Hematopoietic multipotent progenitor cell treated with erythropoietin and hydrocortisone succinate and interleukin-3 and kit ligand, for 15 days (in vitro differentiated cells): ENCODE data around the gene TBC1D22A.
"Not testable (repeated sequence)": the region's sequence is repeated elsewhere in the genome, so short reads cannot be mapped to it uniquely, and the experiment has no call there.

Source experiments
- DNase-seq: peaks from one replicate; pipeline ENCODE4 v3.0.0-alpha.2; 2015; ENCODE audit warnings: low spot score

TBC1D22A gene

DNA sequence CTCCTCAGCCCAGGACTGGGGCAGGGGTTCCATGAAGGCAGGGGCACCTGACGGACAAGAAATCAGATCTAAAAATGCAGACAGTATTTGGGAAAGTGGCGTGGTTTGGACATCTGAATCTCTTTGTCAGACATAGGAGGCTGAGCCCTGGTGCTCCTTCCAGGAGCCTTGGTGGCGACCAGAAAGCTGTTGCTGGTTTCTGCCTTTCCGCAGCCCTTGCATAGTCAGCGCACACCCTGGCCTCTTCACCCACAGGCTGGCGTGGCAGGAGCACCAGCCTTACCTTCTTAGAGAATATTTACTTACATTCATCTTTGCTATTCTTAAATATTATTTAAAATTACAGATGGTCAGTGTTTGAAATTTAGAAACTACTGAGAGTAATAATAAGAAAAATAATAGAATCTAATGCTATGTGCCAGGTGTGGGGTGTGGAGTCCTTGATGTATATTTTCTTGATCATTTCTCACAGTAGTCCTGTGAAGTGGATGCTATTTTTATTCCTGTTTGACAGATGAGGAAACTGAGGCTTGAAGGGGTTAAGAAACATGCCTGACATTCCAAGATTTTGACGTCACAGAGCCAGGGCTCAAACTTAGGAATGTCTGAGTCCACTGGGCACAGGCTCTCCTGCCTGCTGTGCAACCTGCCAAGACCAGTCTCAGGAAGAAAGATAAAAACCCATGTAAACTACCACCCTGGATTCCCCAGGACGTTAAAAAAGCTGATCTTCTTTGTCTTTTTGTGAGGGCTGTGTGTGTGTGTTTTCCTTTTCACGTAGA is 51.6 kb downstream of the TBC1D22A start:
- no peak for DNase-seq

DNA sequence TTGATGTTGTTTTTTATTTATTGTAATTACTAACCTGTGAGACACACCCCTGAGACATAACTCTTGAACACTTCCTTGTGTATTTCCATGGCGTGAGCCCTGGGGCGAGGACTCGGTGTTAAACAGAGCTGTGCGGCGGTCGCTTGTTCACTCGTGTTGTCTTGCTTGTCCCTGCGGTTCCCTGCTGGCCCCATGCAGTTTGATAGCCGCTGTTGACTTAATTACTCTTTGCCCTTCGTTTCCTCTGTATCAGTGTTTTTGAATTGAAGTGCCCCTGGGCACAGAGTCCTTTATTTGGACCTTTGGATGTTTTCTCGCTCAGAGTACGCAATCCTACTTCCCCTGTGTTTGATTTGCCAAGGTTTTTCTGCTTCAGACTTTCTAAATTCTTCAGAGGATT is 52.7 kb downstream of the TBC1D22A start:
- DNase-seq = no peak

DNA sequence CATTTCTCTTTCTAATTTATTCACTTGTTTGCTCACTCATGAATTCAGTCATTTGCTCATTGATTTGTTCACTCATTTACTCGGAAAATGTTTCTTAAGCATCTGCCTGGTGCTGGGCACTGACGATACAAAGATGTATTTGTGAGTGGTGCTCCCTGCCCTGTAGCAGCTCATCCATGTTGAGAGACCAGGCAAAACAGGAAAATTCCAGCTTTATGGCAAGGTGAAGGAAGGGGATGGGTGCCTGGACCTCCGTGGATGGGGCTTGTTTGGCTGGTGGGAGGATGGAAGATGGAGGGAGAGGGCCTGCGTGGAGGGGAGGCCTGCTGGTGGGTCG is 53.1 kb downstream of the TBC1D22A start:
- DNase-seq = no peak

DNA sequence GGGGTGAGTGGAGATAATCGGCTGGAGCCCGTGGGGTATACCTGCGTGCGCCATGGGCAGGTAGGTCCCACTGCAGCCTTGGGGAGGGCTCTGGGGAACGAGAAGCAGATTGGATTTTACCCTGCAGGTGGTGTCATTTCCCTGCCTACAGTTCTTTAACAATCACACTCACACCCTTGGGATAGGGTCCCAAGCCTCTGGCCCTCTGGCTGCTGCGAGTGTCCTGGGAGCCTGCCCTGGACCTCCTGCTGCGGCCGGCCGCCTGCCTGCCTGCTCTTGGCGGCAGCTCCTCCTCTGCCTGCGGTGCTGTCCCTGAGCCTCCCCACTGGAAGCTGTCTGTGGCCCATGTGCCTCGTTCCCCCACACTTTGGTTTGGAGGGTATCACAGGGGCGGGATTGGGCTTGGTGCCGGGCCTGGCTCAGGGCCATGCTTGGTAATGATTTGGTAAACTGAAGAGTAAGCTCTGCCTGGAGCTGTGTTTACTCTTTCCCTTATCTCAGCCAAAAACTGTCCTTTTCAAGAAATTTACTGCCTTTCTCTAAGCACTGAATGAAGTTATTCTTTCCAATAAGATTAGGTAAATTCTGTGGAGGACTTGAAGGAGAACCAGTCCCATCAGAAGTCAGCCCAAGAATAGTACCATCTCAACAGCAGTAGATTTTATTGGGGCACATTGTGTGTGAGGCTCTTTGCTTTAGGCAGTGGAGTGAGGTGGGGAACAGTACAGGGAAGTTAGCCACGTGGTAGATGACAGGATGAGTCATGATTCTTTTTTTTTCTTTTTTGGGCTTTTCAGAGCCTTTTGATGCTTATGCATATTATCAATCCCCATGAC is 53.7 kb downstream of the TBC1D22A start:
- DNase-seq = no peak

DNA sequence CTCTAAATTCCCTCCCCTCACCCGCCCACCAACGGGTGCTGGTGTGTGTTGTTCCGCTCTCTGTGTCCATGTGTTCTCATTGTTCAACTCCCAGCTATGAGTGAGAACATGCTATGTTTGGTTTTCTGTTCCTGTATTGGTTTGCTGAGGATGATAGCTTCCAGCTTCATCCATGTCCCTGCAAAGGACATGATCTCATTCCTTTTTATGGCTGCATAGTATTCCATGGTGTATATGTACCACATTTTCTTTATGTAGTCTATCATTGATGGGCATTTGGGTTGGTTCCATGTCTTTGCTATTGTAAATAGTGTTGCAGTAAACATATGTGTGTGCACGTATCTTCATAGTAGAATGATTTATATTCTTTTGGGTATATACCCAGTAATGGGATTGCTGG is 54.9 kb downstream of the TBC1D22A start:
- DNase-seq = not testable (repeated sequence)

DNA sequence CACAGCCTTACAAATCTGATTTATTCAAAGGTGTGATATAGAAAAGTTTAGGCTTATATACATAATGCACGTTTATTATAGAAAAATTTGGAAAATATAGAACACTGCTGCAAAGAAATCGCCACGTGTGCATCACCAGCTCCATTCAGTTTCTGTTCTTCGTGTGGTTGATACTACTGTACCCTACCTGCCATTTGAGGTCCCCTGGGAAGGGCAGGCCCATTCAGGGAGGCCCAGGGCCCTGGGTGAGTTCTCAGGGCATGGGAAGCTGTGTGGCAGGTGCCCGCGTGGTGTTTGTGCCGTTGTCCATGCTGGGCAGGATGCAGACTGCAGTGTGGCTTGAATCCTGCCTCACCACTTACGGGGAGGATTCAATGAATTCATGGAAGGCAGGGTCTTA is 60.8 kb downstream of the TBC1D22A start:
- no peak for DNase-seq

DNA sequence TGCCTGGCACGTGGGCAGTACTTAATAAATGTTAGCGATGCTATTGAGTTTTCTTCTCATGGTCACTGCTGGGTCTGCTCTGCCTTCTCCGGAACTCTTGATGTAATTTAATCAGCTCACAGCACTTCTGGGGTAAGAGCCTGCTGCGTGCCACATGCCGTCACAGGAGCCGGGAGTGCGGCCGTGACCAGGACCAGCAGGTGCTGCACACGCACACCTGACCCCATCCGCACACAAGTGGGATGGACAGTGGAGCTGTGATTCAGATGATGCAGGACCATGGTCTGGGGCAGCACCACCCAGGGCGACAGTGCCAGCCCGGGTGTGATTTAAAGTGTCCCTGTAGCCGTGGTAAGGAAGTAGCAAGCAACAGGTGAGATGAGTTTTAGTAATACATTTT is 61.2 kb downstream of the TBC1D22A start:
- no peak for DNase-seq

DNA sequence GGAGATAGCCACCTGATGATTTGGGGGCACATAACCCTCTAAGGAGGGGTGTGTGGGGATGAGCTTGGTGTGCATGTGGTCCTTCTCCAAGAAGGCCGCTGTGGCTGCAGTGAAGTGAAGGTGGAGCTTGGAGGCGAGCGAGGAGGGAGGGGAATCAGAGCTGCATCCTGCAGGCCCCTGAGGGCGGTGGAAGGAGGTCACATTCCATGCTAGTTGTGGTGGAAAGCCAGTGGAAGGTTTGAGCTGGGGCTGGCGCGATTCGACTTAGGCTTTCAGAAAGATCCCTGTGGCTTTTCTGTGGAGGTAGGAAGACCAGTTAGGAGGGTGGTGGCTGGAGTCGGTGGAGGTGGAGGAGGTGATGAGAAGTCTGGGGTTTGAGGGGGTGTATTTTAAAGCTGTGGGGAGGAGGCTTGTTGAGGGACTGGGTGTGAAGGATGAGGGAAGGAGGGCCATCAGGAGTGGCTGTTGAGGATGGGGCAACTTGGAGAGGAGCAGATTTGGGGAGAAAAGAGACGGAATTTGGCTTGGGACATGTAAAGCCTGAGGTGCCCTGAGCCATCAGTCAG is 62.0 kb downstream of the TBC1D22A start:
- no peak for DNase-seq

DNA sequence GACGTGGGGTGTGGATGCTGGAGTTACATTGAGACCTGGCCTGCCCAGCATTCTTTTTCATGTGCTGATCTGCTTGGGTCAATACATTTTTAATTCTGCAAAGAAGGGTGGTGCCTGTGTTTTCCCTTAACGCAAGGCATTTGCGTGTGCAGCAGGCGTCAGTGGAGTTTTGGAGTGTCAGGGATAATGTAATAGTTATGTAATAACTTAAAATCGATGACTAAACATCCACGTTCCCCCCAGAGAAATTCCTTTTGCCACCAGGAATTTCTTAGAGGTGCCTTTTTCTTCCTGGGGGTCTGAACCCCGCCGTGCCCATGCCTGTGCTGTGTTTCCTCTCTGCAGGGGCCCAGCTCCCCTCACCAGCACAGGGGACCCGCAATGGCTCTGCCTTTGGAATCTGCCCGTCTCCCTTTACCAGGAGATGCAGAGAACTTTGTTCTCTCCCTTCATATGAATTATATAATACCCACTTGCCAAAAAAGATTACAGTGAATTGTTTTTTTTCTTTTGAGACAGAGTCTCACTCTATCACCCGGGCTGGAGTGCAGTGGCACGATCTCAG is 62.6 kb downstream of the TBC1D22A start:
- DNase-seq = no peak

DNA sequence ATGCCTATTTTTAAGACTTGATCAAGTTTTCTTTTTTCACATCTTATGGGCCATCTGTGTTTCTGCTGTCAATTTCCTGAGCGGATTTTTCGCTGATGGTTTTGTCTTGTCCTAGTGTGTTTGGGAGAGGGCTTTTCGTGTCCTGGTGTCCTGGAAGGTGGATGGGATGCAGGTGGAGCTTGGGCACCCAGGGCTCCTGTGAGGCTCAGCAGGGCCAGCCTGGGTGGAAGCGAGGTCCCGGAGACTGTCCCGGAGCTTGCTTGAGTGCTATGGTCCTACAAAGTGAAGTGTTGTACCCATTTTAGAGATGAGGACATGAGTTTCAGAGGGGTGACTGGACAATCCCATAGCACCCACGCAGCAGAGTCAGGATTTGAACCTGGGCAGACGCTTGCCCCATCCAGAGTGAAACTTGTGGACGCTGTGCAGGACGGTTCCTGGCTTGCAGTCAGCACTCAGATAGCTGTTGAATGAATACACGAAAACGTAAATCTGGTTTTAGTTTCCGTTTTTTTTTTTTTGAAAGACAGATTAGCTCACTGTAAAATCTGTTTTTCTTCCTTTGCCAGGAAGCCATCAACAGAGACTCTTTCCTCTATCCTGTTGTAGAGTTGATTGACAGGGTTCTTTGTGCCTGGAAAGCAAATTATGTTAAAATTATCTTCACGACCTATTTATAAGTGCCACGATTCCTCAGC is 64.1 kb downstream of the TBC1D22A start:
- DNase-seq = no peak

DNA sequence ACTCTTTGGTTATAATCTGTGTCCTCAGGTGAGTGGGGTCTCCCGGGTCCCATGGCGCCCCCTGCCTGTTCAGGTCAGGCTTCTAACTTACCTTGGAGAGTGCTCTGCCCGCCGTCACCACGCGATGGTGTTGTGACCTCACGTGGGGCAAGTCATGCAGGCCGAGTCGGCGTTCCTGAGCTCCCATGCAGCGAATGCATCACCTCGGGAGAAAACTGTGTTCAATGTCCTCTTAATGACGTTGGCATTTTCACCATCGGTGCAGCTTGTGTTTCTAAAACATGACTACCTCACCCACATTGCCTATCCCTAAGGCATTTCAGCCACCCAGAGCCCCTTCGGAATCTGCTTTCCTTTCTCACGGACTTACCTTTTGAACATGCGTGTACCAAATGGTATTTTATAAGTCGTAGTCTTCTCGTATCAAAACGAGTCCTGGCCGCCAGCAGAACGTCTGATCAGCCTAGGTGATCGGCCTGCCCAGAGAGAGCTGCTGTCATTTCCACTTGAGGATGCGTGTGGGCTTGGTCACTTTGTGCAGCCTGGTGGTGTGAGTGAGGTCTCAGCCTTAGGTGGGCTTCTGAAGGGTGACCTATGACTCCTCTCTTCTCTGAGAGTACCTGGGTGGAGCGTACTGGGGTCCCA is 64.8 kb downstream of the TBC1D22A start:
- DNase-seq = no peak

DNA sequence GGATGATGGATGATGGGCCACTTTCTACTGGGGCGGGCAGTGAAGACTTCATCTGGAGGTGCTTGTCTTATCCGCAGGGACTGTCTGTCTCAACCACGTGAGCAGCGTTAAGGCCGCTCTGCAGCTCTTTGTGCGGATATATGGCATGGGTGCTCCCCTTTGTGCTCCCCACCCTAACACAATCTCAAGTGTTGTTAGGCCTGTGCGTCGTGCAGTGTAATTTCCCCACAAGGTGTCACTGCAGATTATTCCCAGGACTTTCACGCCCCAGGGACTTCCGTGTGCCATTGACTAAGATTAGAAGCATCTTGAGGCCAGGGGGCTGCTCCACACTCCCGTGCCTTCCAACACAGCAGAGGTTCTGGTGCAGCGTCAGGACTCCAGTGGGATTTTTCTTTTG is 65.3 kb downstream of the TBC1D22A start:
- no peak for DNase-seq

DNA sequence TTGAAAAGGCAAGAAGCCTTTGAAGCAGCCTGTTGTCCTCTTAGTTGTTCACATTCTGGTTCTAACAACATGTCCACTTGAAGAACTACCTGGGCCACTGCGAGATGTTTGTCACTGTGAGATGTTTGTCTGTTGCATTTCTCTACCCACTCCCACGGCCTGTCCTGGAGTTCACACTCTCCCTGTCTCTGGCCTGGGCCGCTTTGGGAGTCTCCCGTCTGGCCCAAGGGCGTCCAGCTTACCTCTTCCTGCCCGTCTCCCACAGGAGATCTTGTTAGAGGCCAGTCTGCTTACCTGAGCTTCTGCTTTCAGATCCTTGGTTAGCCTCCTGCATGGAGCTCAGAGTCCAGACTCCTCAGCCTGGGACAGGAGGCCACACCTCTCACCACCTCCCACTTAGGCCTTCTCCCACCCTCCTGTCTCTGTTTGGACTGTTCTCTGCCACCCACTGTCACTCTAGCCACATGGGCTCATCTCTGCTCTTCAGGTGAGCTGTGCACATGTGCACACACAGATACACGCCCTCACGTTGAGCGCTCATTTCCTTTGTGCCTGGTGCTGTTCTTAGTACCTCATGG is 66.0 kb downstream of the TBC1D22A start:
- no peak for DNase-seq

DNA sequence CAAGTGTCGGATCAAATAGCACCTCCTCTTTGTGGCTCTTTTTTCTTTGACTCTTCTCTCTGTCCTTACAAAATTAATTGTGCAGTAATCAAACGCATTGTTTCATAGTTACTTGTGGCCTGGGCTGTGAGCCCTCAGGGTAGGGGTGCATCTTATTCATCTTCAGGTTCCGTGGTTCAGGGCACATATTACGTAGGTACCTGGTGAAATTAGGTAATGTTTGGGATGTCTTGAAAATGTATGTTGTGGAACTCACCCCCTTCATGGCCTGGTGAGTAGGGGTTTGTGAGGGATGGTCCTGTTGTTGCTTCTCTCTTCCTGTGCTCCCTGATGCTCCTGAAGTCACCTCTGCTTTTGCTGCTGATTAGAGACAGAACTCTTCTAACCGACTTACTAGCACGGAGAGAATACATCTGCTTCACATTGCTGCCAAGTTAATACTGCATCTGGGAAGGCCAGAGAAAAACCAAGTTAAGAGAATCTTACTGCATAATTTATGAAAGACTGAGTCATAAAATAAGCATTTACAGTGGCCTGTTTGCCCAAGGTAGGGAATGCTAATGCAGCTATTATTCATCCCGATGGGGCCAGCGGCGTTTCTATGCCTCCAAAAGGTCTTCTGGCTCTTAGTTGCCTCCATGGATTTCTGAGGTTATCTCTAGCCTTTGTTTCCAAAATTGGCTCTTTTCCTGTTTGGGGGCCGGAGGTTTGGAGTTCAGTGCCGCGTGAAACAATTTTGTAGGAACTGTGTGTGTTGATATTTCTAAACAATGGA is 66.9 kb downstream of the TBC1D22A start:
- no peak for DNase-seq

DNA sequence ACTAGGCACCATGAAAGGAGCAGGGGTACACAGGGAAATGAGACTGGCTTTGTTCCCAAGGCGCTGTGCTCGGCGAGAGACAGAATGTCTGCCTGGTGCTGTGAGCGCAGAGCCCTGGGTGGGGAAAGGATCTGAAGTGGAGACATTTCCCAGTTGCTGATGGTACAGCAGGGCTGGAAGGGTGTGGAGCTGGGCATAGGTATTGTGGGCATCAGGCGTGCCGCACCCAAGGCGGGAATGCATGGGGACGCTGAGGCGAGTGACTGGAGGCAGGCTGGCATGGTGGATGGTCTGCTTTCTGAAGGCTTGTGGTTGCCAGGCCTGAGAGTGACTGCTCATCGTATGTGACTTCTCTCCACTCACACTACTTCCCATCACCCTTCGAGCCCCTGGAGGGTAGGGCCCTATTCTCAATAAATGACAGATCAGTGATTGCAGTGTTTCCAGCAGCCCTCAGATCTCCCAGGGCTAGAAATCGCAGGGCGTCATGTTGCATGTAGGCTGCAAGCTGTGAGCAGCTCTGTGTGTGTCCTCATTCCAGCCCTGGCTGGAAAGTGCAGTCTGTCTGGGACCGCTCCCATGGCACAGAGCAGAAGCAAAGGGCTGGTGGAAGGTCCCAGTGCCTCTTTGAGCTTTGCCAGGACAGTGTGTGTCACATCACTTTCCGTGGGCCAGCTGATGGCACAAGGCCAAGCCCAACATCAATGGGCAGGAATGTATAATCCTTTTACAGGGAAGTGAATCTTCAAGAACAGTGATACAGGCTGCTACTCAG is 67.7 kb downstream of the TBC1D22A start:
- no peak for DNase-seq

DNA sequence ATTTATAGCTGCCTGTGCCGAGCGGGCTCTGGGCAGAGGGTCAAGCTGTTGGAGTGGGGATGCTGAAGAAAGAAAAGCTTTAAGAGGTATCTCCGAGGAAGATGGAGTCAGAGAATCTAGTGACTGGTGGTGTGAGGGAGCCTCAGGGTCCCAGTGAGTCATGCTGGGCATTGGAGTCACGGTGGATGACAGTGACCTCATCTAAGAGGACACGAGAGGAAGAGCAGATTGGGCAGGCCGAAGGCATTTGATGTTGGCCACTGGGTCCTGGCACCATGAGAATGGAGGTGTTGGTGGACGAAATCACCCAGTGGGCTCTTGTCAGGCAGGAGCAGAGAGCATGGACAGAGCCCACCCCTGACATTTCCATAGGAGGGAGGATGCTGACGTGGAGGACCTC is 68.4 kb downstream of the TBC1D22A start:
- no peak for DNase-seq

DNA sequence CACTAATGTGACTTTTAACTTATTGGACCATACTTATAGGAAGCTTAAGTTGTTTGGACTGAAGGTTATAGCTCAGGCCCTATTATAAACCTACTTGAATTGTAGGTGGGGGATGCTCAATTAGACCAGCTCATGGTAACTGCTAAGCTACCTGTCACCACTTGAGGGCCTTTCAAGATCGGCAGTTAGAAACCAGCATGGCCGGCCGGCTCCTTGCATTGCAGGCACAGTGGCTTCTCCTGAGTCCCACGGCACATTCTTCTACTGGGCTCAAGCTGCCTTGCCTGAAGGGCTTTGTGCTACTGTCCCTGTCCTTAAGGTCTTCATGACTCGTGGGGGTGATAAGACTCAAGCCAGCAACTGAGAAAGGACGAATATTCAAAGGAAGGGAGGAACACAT is 70.8 kb downstream of the TBC1D22A start:
- no peak for DNase-seq

DNA sequence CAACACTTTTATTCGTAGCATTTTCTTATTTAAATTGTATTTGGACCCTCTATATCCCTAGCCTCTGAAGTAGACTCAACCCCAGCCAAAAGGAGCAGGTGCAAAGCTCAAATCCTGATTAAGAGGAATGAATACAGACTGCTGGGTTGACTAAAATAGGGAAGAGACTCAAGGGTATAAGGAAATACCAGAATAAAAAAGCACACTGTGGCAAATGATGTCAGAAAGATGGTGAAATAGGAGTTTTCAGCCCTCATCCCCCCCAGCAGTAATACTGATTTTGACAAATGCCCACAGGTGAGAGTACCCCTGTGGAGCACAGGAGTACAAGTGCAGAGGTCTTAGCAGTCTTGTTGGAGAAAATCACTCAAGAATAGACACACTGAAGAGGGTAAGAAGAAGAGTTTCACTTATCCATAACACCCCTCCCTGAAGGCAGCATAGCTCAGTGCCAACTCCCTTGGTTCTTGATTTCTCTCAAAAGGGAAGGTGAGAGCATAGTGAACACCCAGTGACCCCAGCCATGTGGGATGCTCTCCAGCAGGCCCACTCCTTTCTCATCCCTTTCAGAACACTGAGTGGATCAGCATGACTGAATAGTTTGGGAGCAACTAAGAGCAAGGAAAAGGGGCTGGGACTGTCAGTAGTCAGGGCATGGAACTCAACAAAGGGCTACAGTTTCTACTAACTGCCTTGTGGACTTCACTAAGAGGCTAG is 71.7 kb downstream of the TBC1D22A start:
- no peak for DNase-seq

DNA sequence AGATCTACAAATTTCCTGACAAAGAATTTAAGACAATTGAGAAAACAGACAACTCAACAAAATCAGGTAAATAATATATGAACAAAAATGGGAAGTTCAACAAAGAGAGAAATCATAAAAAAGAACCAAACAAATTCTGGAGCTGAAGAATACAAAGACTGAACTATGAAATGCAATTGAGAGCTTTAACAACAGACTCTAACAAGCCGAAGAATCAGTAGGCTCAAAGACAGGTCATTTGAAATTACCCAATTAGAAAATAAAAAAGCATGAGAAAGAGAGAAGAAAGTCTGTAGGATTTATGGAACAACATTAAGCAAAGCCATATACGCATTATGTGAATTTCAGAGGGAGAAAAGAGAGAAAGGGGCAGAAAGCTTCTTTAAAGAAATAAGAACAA is 72.8 kb downstream of the TBC1D22A start:
- DNase-seq = no peak
